SK-N-SH treated with all-trans-retinoic acid at 6 μM for 48 hours (cell line): ENCODE data around the gene CTNNA3.

Experiments
- ATAC-seq: fragments of 200-7000 bp; cut with Tn5 transposase; 3 replicates; pipeline ENCODE4 v1.9.1; 2020; ENCODE audit warnings: mild to moderate bottlenecking, moderate library complexity
- ARNTL ChIP-seq: fragments of 450-650 bp; formaldehyde crosslinking; IDR thresholded peaks from 2 replicates; pipeline ENCODE4 v1.5.0; 2020; ENCODE audit warnings: low read depth, mild to moderate bottlenecking, moderate library complexity, borderline replicate concordance
- BACH2 ChIP-seq: fragments of 250-450 bp; sonication (Bioruptor Pico); IDR thresholded peaks from 2 replicates; pipeline ENCODE4 v1.9.0; 2021; ENCODE audit warnings: mild to moderate bottlenecking, borderline replicate concordance
- CSDC2 ChIP-seq: fragments of 250-450 bp; sonication (Bioruptor Pico); IDR thresholded peaks from 2 replicates; pipeline ENCODE4 v1.5.0; 2020; ENCODE audit warnings: mild to moderate bottlenecking, moderate library complexity
- ESRRG ChIP-seq: fragments of 250-450 bp; sonication (Bioruptor Pico); IDR thresholded peaks from 2 replicates; pipeline ENCODE4 v1.6.1; 2021; ENCODE audit warnings: mild to moderate bottlenecking
- ISL1 ChIP-seq: fragments of 250-450 bp; sonication (Bioruptor Pico); IDR thresholded peaks from 2 replicates; pipeline ENCODE4 v2.1.2; 2022; ENCODE audit warnings: mild to moderate bottlenecking, moderate library complexity
- OSR1 ChIP-seq: fragments of 250-450 bp; sonication (Bioruptor Pico); IDR thresholded peaks from 2 replicates; pipeline ENCODE4 v1.8.0; 2022; ENCODE audit warnings: moderate library complexity, mild to moderate bottlenecking, inconsistent platforms
- PPARA ChIP-seq: fragments of 250-450 bp; sonication (Bioruptor Pico); IDR thresholded peaks from 2 replicates; pipeline ENCODE4 v1.5.0; 2020; ENCODE audit warnings: mild to moderate bottlenecking, borderline replicate concordance
- RARB ChIP-seq: fragments of 250-450 bp; sonication (Bioruptor Pico); IDR thresholded peaks from 2 replicates; pipeline ENCODE4 v1.8.0; 2021; ENCODE audit warnings: mild to moderate bottlenecking, moderate library complexity
- SNAI2 ChIP-seq: fragments of 250-450 bp; sonication (Bioruptor Pico); IDR thresholded peaks from 2 replicates; pipeline ENCODE4 v1.5.0; 2020; ENCODE audit warnings: mild to moderate bottlenecking, moderate library complexity
- TCF4 ChIP-seq: fragments of 250-450 bp; sonication (Bioruptor Pico); IDR thresholded peaks from 2 replicates; pipeline ENCODE4 v1.8.0; 2021; ENCODE audit warnings: mild to moderate bottlenecking, moderate library complexity, borderline replicate concordance
- TOX ChIP-seq: fragments of 250-450 bp; sonication (Bioruptor Pico); IDR thresholded peaks from 2 replicates; pipeline ENCODE4 v1.8.0; 2021; ENCODE audit warnings: mild to moderate bottlenecking, moderate library complexity, borderline replicate concordance
- TSHZ2 ChIP-seq: fragments of 250-450 bp; sonication (Bioruptor Pico); IDR thresholded peaks from 2 replicates; pipeline ENCODE4 v1.5.0; 2020; ENCODE audit warnings: mild to moderate bottlenecking, moderate library complexity
- ZC3H10 ChIP-seq: fragments of 250-450 bp; sonication (Bioruptor Pico); IDR thresholded peaks from 2 replicates; pipeline ENCODE4 v1.5.1; 2021; ENCODE audit warnings: mild to moderate bottlenecking, moderate library complexity
- ZFP3 ChIP-seq: fragments of 250-450 bp; sonication (Bioruptor Pico); IDR thresholded peaks from 2 replicates; pipeline ENCODE4 v1.5.0; 2020; ENCODE audit warnings: mild to moderate bottlenecking, moderate library complexity
- ZFP30 ChIP-seq: fragments of 450-650 bp; formaldehyde crosslinking; IDR thresholded peaks from 2 replicates; pipeline ENCODE4 v1.5.0; 2022; ENCODE audit warnings: mild to moderate bottlenecking, moderate library complexity
- ZNF565 ChIP-seq: fragments of 450-650 bp; formaldehyde crosslinking; conservative IDR thresholded peaks from 2 replicates; pipeline ENCODE4 v1.5.0; 2020; ENCODE audit warnings: low read depth, mild to moderate bottlenecking, moderate library complexity
- TF ChIP-seq, protein P1 (sequence below): fragments of 250-450 bp; sonication (Bioruptor Pico); IDR thresholded peaks from 2 replicates; pipeline ENCODE4 v1.5.1; 2020; ENCODE audit warnings: low read depth, mild to moderate bottlenecking, moderate library complexity
- TF ChIP-seq, protein P2 (sequence below): fragments of 250-450 bp; sonication (Bioruptor Pico); IDR thresholded peaks from 2 replicates; pipeline ENCODE4 v1.8.0; 2020; ENCODE audit warnings: mild to moderate bottlenecking, moderate library complexity, borderline replicate concordance
- TF ChIP-seq, protein P3 (sequence below): fragments of 250-450 bp; sonication (Bioruptor Pico); IDR thresholded peaks from 2 replicates; pipeline ENCODE4 v1.8.0; 2021; ENCODE audit warnings: low read depth, mild to moderate bottlenecking, moderate library complexity, borderline replicate concordance

The CTNNA3 gene

DNA sequence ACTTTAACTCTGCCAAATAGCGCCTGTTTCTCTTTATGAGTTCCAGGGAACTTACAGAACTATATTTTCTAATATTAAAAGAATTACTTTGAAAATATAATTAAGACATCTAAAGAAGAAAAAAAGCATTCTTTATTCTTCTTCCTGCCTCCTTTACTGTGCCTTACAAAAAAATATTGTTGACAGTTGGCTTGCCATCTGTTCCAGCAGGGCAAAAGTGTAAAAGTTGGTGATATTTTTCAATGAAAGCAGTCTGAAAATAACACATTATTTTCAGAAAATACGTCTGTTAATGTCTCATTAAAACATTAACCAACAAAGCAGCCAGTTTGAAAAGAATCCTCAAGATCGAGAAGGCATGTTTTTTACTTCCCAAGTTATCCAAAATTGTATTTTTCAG, 1802.3 kb downstream of the CTNNA3 start (continued):
- no peak for TF ChIP-seq SNAI2 (CRISPR knock-in tag)
- TF ChIP-seq, all 23 proteins: peak for 0

- TF ChIP-seq PPARA (CRISPR knock-in tag) (no peak), CSDC2 (CRISPR knock-in tag) (no peak), ZNF565 (no peak), ZFP30 (CRISPR knock-in tag) (no peak), ESRRG (CRISPR knock-in tag) (no peak), RARB (no peak), TCF4 (CRISPR knock-in tag) (no peak), ZFP3 (no peak), ARNTL (no peak), TSHZ2 (CRISPR knock-in tag) (no peak), ISL1 (CRISPR knock-in tag) (no peak), ZC3H10 (CRISPR knock-in tag) (no peak), BACH2 (no peak), TOX (no peak)
- TF ChIP-seq, protein P1, sequence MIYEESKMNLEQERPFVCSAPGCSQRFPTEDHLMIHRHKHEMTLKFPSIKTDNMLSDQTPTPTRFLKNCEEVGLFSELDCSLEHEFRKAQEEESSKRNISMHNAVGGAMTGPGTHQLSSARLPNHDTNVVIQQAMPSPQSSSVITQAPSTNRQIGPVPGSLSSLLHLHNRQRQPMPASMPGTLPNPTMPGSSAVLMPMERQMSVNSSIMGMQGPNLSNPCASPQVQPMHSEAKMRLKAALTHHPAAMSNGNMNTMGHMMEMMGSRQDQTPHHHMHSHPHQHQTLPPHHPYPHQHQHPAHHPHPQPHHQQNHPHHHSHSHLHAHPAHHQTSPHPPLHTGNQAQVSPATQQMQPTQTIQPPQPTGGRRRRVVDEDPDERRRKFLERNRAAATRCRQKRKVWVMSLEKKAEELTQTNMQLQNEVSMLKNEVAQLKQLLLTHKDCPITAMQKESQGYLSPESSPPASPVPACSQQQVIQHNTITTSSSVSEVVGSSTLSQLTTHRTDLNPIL (CRISPR knock-in tag), result no peak
- TF ChIP-seq, protein P2, sequence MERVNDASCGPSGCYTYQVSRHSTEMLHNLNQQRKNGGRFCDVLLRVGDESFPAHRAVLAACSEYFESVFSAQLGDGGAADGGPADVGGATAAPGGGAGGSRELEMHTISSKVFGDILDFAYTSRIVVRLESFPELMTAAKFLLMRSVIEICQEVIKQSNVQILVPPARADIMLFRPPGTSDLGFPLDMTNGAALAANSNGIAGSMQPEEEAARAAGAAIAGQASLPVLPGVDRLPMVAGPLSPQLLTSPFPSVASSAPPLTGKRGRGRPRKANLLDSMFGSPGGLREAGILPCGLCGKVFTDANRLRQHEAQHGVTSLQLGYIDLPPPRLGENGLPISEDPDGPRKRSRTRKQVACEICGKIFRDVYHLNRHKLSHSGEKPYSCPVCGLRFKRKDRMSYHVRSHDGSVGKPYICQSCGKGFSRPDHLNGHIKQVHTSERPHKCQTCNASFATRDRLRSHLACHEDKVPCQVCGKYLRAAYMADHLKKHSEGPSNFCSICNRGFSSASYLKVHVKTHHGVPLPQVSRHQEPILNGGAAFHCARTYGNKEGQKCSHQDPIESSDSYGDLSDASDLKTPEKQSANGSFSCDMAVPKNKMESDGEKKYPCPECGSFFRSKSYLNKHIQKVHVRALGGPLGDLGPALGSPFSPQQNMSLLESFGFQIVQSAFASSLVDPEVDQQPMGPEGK, result no peak
- TF ChIP-seq, protein P3, sequence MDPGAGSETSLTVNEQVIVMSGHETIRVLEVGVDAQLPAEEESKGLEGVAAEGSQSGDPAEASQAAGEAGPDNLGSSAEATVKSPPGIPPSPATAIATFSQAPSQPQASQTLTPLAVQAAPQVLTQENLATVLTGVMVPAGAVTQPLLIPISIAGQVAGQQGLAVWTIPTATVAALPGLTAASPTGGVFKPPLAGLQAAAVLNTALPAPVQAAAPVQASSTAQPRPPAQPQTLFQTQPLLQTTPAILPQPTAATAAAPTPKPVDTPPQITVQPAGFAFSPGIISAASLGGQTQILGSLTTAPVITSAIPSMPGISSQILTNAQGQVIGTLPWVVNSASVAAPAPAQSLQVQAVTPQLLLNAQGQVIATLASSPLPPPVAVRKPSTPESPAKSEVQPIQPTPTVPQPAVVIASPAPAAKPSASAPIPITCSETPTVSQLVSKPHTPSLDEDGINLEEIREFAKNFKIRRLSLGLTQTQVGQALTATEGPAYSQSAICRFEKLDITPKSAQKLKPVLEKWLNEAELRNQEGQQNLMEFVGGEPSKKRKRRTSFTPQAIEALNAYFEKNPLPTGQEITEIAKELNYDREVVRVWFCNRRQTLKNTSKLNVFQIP (CRISPR knock-in tag), result no peak
Observed at GRCh38 chr10:65892284-65892683, 1803.7 kb downstream of the CTNNA3 start.

DNA sequence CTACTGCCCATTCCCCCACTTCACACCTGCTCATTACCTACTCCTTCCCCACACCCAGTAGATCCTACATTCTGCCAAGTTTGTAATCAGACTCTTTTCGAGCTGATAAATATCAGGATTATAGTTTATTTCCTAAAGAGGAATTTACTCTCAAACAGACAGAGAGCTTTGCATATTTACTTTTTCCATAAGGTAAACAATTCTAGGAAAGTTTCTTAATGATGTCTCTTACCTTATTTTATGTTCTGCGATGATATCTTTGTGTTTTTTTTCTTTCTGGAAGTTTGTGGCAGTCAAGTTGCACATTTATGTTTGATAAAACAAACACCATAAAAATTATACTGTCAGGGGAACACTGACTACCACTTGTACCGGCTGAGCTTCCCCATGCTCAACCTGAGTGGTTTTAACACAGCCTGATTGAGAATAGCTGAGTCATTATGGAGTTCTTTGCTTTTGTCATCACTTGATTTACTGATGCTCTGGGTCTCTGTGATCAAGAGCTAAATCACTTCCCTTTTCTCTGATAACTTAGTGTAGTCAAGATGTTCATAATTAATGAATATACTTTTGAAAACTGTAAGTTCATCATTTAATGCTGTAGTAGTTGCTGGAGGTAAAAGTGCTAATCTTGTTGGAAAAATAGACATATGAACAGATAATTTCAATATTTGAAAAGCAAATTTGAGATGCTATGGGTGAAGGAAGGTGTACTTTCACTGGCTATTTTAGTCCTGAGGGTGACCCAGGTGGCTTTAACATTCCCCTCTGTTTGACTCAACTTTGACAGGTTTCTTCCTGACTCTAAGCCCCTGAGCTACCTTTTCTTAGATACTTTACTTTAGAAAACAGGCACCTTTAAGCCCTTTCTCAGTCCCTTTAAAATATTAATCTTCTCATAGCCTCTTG, 1804.7 kb downstream of the CTNNA3 start:
- no peak for ATAC-seq
- TF ChIP-seq, protein P3 (CRISPR knock-in tag), result no peak
- TF ChIP-seq ISL1 (CRISPR knock-in tag), result 0 out of 2 replicates have a peak, but pooled peaks have one; percentile 11

More at GRCh38 chr10:65892284-65892683, 1803.7 kb downstream of the CTNNA3 start:
- ATAC-seq, result no peak

DNA sequence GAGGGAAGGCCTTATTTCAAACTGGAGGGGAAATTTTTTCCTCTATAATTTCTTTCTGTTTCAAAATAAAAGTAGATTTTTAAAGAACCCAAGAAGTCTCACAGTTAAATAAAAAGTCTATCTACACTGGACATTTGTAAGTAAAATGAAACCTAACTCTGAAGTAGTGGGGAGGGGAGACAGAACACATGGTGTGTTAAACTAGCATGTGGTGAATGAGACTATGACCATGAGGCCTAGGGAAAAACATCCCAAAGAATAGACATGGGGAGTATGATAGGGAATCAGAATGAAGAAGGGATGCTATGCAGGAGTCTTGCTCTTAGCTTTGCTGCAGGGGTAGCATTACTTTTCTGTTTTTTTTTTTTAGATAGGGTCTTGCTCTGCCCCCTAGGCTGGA, 1831.5 kb downstream of the CTNNA3 start:
- TF ChIP-seq OSR1 (CRISPR knock-in tag), result no peak
- TF ChIP-seq, protein P1 (CRISPR knock-in tag), result no peak
- no peak for TF ChIP-seq PPARA (CRISPR knock-in tag)
- TF ChIP-seq TCF4 (CRISPR knock-in tag), result no peak
- no peak for TF ChIP-seq ISL1 (CRISPR knock-in tag)
- ATAC-seq, result no peak
